Neutrophil (primary cell): Measurements from ENCODE around the gene CASKIN1.

ENCODE experiments used
- H3K27ac ChIP-seq: fragments of 200-600 bp; sonication (generic); 2 replicates; pipeline ENCODE4 v1.5.1; 2016; ENCODE audit warnings: mild to moderate bottlenecking, moderate library complexity
- H3K27me3 ChIP-seq: fragments of 200-600 bp; sonication (generic); 2 replicates; pipeline ENCODE4 v1.6.0; 2016; ENCODE audit warnings: mild to moderate bottlenecking
- H3K36me3 ChIP-seq: fragments of 200-600 bp; sonication (generic); 2 replicates; pipeline ENCODE4 v1.5.1; 2017
- H3K4me1 ChIP-seq, 2 experiments: fragments of 200-600 bp in 1 of 2; sonication (generic) in 1 of 2; 1 replicate in 1 of 2; 2 replicates in 1 of 2; pipeline versions ENCODE4 v1.5.1 to v1.6.1; 2013 to 2016; ENCODE audit warnings: low read depth in 1 of 2, low read length in 1 of 2, mild to moderate bottlenecking in 1 of 2, moderate library complexity in 1 of 2; ENCODE audit not compliant: control insufficient read depth in 1 of 2, insufficient read depth in 1 of 2
- H3K4me3 ChIP-seq, 2 experiments: fragments of 200-600 bp in 1 of 2; sonication (generic) in 1 of 2; 1 replicate in 1 of 2; 2 replicates in 1 of 2; pipeline ENCODE4 v1.5.1; 2013 to 2016; ENCODE audit warnings: low read depth in 1 of 2, low read length in 1 of 2, mild to moderate bottlenecking in 1 of 2, moderate library complexity in 1 of 2
- H3K9me3 ChIP-seq: fragments of 200-600 bp; sonication (generic); 2 replicates; pipeline ENCODE4 v1.5.1; 2016
- CTCF ChIP-seq: fragments of 200-600 bp; sonication (generic); IDR thresholded peaks from 2 replicates; pipeline ENCODE4 v1.5.1; 2016; ENCODE audit warnings: antibody characterized with exemption

CASKIN1 gene

GRCh38 chr16:2184962-2185361 is 11.4 kb downstream of the CASKIN1 start:
- Histone ChIP-seq H3K4me3 (no peak overlapping the region), H3K27me3 (no peaks in the 10 kb centered on the region), H3K36me3 (no peaks in the 10 kb centered on the region), H3K9me3 (no peaks in the 10 kb centered on the region), H3K4me1 (no peaks in the 10 kb centered on the region), H3K27ac (no peak overlapping the region)
- no peak for TF ChIP-seq CTCF

DNA sequence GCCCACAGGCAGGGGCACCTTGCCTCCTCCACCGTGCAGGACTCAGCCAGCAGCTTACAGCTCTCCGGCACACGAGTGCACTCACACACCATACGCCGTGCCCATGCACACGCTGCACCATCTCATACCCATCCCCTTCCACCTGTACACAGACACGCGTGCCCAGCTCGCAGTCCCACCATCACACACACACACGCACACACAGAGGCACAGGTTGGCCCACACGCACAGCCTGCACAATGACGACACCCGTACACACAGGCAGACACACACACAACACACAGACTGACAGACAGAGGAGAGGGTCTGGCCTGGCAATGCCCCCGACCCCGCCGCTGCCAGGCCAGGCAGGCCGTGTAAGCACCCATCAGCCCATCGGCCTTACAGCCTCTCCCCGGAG is 12.1 kb downstream of the CASKIN1 start:
- H3K4me1 ChIP-seq = no peaks in the 10 kb centered on the region
- TF ChIP-seq CTCF = no peak
- H3K36me3 ChIP-seq = no peaks in the 10 kb centered on the region
- no peaks in the 10 kb centered on the region for H3K9me3 ChIP-seq
- no peak overlapping the region for H3K4me3 ChIP-seq
- peaks cover 3% of the 10 kb centered on the region for H3K27me3 ChIP-seq
- H3K27ac ChIP-seq = no peak overlapping the region

DNA sequence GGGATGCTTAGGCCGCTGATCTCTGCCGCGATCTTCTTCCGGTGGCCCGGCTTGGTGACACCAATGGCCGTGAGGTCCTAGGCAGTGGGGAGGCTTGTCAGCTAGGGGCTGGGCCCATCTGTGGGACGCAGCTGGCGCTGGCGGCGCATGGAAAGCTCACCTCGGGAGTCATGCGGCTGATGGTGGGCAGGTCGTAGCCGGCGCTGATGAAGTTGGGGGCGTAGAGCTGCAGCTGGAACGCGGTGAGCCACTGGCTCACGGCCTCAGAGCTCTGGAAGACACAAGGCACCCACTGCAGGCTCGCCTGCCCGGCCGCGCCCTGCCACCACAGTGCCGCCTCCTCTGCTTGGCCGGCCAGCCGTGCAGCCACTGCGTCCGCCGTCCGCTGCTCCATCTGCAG is 12.7 kb downstream of the CASKIN1 start:
- no peak overlapping the region for H3K4me3 ChIP-seq
- peaks cover 7% of the 10 kb centered on the region for H3K27me3 ChIP-seq
- H3K9me3 ChIP-seq = no peaks in the 10 kb centered on the region
- no peak overlapping the region for H3K27ac ChIP-seq
- no peaks in the 10 kb centered on the region for H3K4me1 ChIP-seq
- TF ChIP-seq CTCF = no peak
- no peaks in the 10 kb centered on the region for H3K36me3 ChIP-seq

GRCh38 chr16:2181952-2182351 is 14.5 kb downstream of the CASKIN1 start:
- H3K9me3 ChIP-seq = no peaks in the 10 kb centered on the region

DNA sequence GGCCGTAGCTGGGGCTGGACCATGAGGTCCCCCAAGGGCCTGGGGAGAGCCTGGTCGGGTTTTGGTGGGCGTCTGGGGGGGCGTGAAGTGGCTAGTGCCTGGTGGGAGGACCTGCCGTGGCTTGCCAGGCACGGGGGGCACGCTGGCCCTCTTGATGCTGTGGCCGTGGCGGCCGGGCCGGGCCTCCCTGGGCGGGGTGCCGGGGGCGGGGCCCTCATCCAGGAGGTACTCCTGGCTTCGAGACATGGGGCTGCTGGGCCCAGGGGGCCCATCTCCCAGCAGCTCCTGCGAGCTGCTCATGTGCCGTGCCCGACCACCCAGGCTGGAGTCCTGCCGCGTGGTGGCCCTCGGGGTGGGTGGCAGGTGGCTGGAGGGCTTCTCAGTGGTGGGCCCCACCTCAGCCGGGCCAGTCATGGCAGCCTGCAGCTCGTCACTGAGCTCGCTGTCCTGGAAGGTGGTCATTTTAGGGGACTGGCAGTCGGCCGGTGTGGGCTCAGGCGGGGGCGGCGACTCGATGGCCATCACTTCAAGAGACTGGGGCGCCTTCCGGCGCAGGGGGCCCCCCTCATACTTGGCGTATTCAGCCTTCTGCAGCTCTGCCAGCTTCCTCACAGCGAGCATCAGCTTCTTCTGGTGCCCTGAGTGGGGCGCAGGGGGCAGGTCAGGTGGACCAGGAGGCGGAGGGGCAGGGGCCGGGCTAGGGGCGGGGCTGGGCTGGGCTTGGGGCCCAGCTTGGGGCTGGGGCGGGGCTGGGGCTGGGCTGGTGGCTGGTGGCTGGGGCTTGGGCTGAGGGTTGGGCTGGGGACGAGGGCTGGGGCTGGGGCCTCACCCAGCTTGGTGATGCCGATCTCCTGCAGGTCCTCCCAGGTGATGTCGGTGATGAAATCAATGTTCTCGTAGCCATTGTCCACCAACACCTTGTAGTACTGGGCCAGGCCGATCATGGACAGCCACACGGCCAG is 15.2 kb downstream of the CASKIN1 start:
- no peaks in the 10 kb centered on the region for H3K4me1 ChIP-seq
- H3K27me3 ChIP-seq = peaks cover 14% of the 10 kb centered on the region
- H3K4me3 ChIP-seq = no peak overlapping the region
- no peak overlapping the region for H3K27ac ChIP-seq
- H3K9me3 ChIP-seq = no peaks in the 10 kb centered on the region
- H3K36me3 ChIP-seq = peaks cover 21% of the 10 kb centered on the region
- TF ChIP-seq CTCF = no peak

More at GRCh38 chr16:2181952-2182351, 14.5 kb downstream of the CASKIN1 start:
- Histone ChIP-seq H3K27me3 (peaks cover 14% of the 10 kb centered on the region), H3K4me1 (no peaks in the 10 kb centered on the region), H3K36me3 (peaks cover 14% of the 10 kb centered on the region), H3K27ac (no peak overlapping the region), H3K4me3 (no peak overlapping the region)
- no peak for TF ChIP-seq CTCF
